NCI-H1417 treated with DMSO at 0.1 percent for 48 hours (cell line): ENCODE data around the gene PNPLA2.

Experiments
- DNase-seq: peaks from one replicate; lab custom pipeline; 2025; lab: John Stamatoyannopoulos, UW

The PNPLA2 gene

DNA sequence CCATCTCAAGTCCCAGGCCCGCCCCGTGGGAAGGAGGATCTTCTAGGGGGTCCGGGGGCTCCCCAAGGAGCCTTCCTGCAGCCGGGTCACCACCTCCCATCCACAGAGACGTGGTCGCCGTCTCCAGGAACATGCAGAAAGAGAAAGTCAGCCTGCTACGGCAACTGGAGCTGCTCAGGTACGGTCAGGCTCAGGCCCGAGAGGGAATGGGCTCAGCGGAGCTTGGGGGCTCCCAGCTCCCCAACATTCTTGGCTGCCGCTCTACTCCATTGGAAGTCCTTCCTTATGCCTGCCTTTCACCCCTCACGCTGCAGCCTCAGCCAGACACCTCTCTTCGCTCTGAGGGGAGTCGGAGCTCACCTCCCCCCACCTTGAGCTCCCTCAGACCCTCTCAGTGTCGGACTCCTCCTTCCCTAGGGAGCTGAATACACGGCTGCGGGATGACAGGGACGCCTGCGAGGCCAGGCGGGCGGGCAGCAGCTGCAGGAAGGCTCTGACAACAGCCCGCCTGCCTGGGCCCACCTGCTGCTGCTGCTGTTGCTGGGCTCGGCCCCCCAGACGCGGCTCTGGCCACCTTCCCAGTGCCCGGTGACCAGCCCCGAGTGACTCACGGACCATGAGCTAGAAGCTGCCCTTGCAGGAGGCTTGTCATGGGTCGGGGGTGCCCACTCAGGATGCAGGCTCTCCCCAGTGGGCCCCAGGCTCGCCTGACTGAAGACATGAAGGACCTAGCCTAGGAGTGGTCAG lies 12.6 kb downstream of the PNPLA2 start:
- DNase-seq: no peak

DNA sequence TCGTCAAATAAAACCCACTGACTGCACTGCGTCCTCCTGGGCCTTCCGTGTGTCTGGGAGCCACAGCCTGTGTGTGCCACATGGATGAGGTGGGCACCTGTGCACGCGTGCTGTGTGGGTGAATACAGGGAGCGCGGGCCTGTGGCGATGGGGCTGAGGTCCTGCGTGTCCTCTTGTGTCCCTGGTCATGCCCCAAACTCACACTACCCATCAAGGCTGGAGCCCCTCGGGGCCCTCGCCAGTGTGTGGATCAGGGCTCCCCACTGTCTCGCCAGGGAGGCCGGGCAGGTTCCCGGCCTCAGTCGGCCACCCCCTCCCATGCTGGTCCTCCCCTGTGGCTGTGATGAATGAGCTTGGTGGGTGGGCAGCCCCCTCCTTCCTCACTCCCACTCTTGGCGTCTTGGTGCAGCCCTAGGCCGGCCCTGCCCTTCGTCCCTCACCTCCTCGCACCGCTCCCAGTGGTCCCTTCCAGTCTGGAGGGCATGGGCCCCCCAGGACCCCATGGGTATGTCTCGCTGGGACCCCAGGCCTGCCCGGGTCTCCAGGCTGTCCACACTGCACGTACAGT lies 13.3 kb downstream of the PNPLA2 start:
- DNase-seq: no peak

DNA sequence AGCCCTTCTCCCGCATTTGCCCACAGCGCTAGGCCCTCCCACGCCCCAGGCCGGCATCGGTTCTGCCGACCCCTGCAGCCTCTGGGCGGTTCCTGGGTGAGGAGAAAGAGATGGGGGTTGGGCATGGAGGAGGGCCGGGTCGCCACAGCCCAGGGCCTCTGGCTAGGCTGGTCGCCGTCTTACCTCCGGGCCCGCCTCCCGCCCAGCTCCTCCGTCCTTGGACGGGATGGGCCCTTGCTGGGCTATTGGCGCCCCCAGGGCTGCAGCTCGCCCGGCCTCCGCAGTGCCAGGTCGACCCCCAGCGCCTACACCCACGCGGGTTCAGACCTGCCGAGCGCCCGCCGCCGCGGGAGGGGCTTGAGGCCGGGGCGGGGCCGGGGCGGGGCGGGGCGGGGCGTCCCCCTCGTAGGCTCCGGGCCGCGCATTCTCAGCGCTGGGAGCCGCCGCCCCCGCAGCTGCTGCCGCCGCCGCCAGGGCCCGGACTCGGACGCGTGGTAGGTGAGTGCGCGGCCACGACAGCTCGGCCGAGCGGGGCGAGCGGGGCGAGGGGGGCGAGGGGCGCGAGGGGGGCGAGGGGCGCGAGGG lies 13.9 kb downstream of the PNPLA2 start, which contains the start of gene CD151:
Gene CD151, plus strand, starts transcription at position 424 of the 585 bp plus-strand sequence. CDS start 3,118 bp downstream, outside the sequence.
- DNase-seq: no peak

DNA sequence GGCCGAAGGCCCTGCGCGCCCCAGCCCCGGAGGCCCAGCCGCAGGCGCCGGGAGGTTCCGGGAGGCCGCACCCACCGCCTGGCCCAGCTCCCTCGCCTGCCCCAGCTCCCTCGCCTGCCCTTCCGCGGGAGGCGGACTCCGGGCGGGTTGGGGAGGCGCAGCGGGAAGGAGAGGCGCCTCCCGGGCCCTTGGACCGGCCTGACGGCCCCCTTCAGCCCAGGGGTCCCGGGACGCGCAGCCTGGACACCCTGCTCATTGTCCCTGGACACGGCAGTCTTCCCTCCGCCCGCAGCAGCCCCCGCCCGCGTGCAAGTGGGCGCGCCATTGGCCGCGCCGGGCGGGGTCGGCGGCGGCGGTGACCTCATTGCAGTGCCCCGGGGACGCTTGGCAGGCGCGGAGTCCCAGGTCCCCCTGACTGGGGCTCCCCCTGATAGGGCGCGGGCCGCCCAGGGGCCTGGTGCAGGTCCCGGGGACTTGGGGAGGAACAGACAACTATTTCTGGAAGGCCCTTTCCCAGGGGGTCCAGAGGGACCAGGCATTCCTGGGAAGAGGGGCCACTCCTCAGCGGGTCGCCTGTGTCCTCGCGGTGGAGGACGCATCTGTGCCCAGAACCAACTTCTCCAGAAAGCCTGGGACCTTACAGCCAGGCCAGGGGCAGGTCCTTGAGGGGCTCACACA lies 14.5 kb downstream of the PNPLA2 start:
- DNase-seq: no peak

DNA sequence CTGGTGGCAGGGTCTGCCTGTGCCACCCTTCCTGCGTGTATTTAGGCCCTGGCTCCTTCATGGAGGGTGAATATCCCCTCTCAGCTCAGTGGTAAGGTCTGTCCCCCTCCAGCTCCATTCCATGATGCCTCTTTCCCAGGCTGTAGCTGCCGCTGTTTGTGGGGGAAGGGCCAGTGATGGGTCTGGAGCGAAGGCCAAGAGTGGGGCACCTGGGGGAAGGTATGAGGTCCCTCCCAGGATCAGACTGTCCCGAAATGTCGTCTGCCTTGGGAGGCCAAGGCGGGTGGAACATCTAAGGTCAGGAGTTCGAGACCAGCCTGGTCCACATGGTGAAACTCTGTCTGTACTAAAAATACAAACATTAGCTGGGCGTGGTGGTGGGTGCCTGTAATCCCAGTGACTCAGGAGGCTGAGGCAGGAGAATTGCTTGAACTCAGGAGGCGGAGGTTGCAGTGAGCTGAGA lies 15.2 kb downstream of the PNPLA2 start:
- DNase-seq: no peak

DNA sequence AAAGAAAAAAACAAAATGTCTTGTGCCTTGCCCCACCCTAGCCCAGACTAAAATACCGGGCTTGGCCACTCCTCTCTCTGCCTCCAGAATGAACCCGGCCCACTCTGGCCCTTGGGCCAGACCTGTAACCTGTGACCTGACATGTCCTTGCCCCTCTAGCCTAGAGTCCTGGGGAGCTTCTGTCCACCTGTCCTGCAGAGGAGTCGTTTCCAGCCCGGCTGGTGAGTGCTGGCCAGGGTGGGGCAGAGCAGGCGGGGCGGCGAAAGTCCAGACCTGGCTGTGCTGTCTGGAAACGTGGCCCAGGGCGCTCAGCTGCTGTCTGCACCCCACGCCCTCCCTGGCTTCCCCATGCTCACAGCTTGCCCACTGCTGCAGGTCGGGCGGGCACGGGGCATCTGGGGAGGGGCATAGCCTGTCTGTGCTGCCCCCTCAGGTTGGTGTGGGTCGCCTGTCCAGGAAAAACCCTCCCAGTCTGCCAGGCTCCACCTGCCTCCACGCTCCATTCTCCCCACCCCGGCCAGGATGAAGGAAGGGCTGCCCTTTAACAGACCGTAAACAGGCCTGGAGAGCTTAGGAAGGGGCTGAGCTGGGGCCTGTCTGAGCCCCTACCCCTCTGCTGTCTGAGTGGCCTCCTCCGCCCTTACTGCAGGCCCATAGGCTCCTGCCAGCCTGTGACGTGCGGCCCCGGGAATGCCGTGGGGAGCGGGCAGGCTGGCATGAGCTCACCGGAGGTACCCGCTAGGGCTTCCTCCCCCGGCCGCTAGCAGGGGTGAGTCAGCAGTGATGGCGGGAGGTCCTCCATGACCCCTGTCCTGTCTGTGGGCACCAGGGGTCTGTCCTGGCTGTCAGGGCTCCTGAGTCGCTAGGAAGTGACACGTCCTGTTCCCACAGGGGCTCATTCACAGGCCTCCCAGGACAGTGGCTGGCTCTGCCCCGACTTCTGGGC lies 15.9 kb downstream of the PNPLA2 start:
- no peak for DNase-seq

DNA sequence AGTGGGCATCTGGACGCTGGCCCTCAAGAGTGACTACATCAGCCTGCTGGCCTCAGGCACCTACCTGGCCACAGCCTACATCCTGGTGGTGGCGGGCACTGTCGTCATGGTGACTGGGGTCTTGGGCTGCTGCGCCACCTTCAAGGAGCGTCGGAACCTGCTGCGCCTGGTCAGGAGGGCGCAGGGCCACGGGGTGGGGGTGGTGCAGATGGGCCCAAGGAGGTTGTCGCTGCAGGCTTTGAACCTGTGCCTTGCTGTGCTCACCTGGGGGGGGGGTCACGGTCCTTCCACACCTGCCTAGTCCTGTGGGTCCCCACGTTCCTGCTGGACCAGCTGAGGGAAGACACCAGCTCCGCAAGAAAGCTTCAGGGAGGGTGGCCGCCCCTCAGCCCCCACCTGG lies 17.6 kb downstream of the PNPLA2 start:
- DNase-seq: no peak

DNA sequence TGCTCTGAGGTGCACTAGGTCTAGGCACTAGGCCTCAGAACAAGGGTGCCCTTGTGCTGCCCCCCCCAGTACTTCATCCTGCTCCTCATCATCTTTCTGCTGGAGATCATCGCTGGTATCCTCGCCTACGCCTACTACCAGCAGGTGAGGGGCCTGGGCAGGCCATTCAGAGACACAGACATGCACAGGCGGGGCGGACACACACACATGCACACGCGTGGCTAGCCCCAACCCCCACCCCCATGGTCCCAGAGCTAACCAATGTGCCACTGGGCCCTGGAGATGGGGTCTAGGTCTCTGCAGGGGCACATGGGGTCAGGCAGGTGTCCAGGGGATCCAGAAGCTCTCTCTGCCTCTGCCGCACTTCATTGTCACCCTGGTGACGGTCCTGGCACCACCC lies 18.0 kb downstream of the PNPLA2 start:
- DNase-seq: no peak

DNA sequence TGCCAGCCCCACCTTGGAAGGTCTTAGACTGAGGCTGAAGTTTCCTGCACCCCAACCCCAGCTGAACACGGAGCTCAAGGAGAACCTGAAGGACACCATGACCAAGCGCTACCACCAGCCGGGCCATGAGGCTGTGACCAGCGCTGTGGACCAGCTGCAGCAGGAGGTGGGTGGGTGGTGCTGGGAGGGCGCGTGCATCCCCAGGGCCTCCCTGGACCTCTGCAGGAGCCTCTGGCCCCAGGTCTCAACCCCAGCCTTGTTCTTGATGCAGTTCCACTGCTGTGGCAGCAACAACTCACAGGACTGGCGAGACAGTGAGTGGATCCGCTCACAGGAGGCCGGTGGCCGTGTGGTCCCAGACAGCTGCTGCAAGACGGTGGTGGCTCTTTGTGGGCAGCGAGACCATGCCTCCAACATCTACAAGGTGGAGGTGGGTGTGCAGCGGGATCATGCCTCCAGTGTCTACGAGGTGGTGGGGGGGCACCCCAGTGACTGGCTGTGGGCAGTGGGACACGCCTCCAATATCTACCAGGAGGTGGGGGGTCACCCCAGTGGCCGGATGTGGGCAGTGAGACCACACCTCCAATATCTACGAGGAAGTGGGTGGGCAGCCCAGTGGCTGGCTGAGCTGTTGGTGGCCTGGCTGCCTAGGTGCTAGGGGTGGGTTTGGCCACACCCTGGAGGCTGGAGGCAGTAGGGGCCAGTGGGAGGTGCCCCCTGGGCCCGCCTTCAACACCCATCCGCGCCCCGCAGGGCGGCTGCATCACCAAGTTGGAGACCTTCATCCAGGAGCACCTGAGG lies 18.7 kb downstream of the PNPLA2 start:
- no peak for DNase-seq

DNA sequence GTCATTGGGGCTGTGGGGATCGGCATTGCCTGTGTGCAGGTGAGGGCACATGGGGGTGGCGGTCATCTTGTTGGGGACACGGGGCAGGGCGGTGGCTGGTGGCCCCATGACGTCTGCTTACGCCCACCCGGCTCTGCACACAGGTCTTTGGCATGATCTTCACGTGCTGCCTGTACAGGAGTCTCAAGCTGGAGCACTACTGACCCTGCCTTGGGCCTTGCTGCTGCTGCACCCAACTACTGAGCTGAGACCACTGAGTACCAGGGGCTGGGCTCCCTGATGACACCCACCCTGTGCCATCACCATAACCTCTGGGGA lies 19.2 kb downstream of the PNPLA2 start:
- DNase-seq: no peak

DNA sequence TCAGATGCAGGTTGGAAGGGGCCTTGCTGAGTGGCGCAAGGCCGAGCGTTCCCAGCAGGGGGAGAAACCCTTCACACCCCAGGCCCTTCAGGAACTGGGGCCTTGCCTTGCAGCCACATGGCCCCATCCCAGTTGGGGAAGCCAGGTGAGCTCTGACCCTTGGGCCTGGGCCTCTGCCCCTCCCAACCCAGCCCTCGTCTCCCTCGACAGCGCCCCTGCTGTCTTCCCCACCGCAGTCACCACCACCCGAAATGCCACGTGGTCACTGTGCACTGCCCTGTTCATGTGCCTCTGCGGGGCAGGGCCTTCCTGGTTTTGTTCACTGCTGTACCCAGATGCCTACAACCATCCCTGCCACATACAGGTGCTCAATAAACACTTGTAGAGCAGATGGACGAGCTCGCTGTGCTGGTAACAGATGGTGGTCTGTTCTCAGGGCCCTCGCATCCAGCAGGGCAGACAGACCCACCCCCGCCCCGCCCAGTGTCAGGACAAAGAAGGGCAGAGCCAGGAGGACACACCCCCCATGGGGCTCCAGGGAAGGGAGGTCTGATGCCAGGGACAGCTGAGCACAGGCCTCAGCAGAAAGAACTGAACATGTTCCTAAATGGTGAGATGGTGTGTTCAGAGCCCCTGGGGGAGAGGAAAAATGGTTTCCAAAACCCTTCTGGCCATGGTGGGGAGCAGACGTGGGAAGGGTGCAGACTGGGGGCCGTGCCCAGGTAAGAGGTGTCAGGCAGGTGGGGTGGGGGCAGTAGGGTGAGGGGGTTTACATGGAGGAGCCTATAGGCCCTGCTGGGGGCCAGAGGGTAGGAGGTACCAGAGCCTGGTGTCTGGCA lies 19.9 kb downstream of the PNPLA2 start:
- DNase-seq: no peak

DNA sequence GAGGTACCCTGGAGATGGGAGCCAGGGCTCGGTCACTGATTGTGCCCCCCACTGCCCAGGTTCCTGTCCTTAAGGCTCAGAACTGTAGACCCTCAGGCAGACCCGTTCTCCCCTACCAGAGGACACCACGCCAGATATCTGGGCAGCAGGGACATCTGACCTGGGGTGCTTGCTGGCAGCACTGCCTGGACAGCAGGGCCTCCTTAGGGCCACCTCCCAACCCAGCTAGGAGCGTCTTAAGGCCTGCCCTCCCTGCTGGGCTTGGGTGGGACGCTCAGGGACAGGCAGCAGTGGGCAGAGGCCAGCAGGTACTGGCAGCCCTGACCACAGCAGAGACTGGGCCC lies 20.5 kb downstream of the PNPLA2 start:
- no peak for DNase-seq

DNA sequence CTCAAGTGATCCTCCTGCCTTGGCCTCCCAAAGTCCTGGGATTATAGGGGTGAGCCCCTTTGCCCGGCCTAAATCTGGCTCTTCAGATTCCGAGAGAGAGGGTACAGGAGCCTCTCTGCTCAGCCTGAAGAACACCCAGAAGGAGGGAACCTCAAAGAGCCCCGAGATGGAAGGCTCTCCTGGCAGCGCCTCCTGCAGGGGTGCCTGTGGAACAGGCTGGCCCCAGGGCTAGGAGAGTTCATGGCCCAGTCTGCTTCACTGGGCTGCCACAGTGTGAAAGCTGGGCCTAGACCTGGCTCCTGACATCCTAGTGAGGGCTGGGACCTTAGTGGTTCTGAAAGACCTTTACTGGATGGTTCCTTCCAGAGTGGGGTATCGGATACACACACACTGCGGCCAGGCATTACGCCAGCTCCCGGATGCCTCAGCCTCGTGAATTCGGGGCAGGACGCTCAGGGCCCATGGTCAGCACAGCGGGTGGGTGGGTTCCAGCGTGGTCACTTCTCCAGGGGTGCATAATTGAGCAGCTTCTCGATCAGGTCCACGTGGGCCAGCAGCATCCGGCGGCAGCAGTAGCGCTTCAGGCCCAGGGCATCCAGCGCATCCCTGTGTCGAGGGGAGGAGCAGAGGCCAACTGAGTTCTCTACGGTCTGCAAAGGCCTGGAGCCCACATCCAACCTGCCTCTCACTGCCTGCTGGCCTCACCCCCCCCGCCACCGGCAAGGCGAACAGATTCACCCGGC lies 21.3 kb downstream of the PNPLA2 start:
- DNase-seq: no peak

DNA sequence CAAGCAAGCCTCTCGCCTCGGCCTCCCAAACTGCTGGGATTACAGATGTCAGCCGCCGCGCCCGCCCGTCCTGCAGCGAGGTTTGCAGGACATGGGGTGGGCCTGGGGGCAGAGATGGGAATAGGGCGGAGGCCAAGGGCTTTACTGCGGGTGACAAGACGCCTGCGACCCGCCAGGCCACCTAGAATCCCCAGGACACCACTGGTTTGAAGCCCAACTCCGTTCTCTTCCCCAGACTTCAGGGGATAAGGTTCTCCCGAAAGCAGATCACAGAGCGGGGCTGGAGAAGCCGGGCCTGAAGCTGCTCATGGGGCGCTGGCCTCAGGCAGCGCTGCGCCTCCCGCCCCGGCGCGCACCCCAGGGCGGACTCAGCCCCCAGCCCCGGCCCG lies 23.3 kb downstream of the PNPLA2 start:
- no peak for DNase-seq

DNA sequence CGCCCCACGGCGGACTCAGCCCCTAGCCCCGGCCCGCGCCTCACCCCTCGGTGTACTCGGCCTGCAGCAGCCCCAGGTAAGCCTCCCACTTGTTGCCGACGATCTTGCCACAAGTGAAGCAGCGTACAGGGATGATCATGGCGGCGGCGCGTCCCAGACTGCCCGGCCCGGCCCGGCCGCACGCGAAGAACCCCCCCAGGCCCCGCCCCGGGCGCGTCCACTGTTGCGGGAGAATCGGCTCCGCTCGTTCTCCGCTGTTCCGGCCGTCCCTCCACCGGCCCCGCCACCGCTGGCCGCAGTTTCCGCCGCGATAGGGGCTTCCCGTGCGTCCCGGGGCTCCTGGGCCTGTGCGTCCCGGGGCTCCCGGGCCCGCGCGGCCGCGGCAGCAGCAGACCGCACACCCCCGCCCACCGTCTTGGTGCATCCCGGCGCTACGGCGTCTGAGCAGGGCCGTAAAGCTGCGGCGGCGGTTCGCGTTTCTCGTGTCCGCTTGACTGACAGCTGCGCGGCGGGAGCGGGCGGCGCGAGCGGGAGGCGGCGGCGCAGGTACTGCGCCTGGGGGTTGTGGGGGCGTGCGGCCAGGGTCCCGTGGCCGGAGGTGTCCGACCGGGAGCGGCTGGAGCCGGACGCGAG lies 23.8 kb downstream of the PNPLA2 start, which contains the start of the genes POLR2L and TSPAN4:
Gene POLR2L, minus strand, starts transcription at position 160 of the 633 bp plus-strand sequence. Its CDS starts 21 bp downstream, at position 139.
Gene TSPAN4, plus strand, starts transcription at position 483 of the 633 bp plus-strand sequence. CDS start 7,453 bp downstream, outside the sequence.
- no peak for DNase-seq

DNA sequence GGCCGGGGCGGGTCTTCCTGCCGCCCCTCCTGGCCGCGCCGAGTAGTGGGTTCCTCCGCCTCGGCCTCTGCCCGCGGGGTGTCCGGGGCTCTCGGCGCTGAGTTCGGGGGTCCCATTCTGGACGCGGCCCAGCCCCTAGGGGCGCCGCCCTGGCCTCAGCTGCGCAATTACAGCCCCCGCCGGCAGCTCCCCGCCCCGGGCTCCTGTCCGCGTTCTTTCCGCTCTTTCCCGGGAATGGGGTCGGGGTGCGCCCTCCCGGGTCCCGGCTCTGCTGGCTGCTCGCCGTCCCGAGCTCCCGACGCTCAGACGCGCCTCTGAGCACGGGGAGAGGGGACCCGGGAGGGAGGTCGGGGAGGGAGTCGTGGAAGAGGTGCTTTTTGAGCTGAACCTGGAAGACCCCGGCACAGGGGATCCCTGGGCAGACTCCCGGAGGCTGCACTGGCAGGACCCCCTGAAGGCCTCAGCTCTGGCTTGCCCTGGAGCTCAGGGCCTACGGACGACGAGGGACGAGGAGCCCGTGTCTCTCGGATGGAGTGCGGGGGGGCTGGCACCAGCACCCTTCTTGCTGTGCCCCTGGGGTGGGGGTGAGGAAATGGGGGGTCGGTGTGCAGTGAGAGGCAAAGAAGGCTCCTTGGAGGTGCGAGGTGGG lies 24.5 kb downstream of the PNPLA2 start:
- no peak for DNase-seq

DNA sequence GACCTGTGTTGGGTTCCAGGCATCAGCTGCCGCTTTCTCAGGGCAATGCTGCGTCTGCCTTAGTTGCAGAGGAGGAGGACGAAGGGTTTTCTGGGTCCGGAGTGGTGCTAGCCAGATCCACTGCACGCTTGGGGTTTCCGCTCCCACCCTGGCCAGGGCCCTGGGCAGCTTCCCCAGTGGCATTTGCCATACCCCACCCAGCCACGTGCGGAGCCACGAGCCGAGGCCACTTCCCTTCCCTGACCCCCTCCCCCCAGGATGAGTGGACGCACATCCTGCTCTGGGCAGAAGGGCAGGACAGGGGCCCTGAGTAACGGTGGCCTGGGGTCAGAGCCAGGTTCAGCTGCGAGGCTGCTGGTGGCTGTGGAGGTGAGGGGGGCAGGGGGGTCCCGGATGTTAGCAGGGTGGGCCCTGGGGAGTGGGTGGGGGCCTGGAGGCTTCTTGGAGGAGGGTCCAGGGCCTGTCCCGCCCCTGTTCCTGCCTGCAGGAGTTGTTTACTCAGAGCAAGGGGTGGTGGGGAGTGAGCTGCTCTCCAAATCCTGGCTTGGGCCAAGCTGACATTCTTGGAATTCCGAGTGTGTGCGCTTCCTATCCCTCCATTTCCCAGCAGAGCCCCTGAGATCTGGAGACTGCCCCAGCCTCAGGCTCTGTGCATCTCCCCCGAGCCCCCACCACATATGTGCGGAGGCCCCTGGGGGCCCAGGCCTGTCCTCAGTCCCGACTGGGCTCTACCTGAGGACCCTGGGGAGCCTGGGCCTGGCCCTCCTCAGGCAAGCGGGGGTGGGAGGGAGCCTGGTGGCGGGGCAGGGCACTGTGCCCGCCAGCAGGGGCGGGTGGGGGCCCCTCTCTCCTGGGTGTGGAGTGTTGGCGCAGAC lies 25.3 kb downstream of the PNPLA2 start:
- no peak for DNase-seq
